VCaP (cell line): ENCODE measurements around the gene SKA3.
A peak's percentile ranks its signal among the peaks of the same experiment; 100 is the strongest.
"Not testable (repeated sequence)": the region's sequence is repeated elsewhere in the genome, so short reads cannot be mapped to it uniquely, and the experiment has no call there.

Experiments
- H3K27ac ChIP-seq: fragments of 450-650 bp; 2 replicates; pipeline ENCODE4 v1.5.1; 2017
- TF ChIP-seq, protein P1 (sequence below): fragments of 450-650 bp; conservative IDR thresholded peaks from 2 replicates; pipeline ENCODE4 v1.5.1; 2017; ENCODE audit warnings: mild to moderate bottlenecking, moderate library complexity

SKA3 gene

DNA sequence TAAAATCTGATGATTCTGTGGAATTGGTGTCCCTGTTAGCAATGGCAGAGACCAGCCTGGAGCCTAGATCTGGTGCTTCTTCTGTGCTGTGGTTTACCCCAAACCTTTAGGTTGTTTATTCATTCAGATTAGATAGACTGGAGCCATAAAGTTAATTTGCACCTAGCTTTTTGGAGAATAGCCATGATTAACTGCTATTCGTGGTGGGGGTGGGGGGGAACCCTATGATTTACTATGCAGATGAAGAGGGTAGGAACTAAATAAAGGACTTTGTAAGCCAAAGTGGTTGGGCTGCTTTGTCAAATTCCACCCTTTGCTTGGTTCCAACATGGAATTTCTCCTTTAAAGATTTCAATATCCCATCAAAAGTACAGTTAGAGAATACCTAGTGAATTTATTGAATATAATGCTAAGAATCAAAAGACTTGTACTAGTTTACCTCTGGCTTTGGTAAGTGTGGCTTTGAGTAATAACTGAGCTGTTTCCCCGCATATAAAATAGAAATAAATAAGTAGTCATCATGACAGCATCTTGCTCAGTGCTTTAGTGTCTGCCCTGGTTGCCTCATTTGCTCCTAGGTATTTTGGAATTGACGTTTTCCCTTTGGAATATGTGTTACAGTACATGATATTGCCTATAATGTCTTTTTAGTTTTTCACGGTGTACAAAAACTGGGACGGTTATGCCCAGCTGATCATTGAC, 27.6 kb downstream of the SKA3 start:
- no peak overlapping the region for H3K27ac ChIP-seq
- TF ChIP-seq, protein P1, sequence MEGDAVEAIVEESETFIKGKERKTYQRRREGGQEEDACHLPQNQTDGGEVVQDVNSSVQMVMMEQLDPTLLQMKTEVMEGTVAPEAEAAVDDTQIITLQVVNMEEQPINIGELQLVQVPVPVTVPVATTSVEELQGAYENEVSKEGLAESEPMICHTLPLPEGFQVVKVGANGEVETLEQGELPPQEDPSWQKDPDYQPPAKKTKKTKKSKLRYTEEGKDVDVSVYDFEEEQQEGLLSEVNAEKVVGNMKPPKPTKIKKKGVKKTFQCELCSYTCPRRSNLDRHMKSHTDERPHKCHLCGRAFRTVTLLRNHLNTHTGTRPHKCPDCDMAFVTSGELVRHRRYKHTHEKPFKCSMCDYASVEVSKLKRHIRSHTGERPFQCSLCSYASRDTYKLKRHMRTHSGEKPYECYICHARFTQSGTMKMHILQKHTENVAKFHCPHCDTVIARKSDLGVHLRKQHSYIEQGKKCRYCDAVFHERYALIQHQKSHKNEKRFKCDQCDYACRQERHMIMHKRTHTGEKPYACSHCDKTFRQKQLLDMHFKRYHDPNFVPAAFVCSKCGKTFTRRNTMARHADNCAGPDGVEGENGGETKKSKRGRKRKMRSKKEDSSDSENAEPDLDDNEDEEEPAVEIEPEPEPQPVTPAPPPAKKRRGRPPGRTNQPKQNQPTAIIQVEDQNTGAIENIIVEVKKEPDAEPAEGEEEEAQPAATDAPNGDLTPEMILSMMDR: no peak

DNA sequence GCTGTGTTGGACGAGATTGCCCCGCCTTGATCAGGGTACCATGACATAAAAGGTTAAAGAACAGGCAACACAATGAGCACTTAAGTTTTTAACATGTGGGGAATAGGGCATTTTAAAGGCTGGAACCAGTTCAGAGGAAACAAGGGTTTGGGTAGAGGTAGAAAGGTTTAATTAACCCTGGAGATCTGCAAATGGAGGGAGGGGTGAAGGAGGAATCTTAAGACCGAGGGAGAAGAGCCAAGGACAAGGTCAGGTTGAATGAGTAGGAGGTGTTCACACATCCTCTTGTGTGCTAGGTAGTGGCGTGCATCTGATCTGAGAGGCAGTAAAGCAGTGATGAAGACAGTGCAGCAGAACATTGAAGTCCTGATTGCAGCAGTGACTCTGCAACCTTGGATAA, 28.5 kb downstream of the SKA3 start:
- H3K27ac ChIP-seq: no peak overlapping the region
- TF ChIP-seq, protein P1: no peak

DNA sequence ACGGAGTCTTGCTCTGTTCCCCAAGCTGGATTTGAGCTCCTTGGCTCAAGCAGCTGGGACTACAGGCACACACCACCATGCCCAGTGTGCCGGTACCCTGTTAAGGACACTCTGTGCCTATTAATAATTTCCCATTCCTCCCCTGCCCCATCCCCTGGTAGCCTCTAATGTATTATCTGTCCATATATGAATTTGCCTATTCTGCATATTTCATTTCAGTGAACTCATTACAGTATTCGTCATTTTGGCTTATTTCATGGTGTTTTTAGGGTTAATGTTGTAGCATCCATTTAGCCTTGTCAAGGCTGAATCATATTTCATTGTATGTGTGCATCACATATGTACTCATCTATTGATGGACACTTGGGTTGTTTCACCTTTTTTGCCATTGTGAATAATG, 33.6 kb downstream of the SKA3 start:
- TF ChIP-seq, protein P1: no peak
- no peak overlapping the region for H3K27ac ChIP-seq

- TF ChIP-seq, protein P1: no peak
- peak overlapping the region; percentile 87 for H3K27ac ChIP-seq
Observed at GRCh38 chr13:21139374-21139773, 37.0 kb downstream of the SKA3 start.

- TF ChIP-seq, protein P1: no peak
- peak overlapping the region; percentile 87 for H3K27ac ChIP-seq
Observed at GRCh38 chr13:21138561-21138960, 37.8 kb downstream of the SKA3 start.

DNA sequence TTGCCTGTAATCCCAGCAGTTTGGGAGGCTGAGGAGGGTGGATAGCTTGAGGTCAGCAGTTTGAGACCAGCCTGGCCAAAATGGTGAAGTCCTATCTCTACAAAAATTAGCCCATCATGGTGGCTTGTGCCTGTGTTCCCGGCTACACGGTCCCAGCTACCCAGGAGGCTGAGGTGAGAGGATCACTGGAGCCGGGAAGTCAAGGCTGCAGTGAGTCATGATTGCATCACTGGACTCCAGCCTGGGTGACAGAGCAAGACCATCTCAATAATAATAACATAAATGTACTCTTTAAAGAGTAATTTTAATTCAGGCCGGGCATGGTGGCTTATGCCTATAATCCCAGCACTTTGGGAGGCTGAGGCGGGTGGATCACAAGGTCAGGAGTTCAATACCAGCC, 38.7 kb downstream of the SKA3 start:
- TF ChIP-seq, protein P1: no peak
- no peak overlapping the region for H3K27ac ChIP-seq

DNA sequence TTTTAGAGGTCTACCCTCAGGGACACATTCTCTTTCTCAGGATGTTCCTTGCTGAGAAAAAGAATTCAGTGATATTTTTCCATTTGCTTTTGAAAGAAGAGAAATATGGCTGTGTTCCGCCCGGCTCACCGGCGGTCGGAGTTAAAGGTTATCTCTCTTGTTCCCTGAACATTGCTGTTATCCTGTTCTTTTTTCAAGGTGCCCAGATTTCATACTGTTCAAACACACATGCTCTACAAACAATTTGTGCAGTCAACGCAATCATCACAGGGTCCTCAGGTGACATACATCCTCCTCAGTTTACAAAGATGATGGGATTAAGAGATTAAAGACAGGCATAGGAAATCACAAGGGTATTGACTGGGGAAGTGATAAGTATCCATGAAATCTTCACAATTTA, 40.5 kb downstream of the SKA3 start:
- H3K27ac ChIP-seq: not testable (repeated sequence)

DNA sequence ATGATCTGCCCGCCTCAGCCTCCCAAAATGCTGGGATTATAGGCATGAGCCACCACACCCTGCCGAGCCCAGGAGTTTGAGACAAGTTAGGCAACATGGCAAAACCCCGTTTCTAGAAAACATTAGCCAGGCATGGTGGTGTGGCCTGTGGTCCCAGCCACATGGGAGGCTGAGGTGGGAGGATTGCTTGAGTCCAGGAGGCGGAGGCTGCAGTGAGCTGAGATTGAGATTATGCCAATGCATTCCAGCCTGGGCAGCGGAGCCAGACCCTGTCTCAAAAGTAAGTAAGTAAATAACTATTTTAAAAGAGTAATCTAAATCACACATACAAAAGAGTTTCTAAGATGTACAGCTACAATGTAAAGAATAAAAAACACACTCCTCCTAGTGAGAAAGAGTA, 41.9 kb downstream of the SKA3 start:
- TF ChIP-seq, protein P1: no peak

More for the DNA sequence above, 41.9 kb downstream of the SKA3 start:
- no peak overlapping the region for H3K27ac ChIP-seq
